Activated T-helper 1 cell treated with anti-CD3 and anti-CD28 coated beads, Interleukin-2, amount 50 U/mL, for 16 hours (primary cell): Measurements from ENCODE around the gene EIPR1.
A peak's percentile ranks its signal among the peaks of the same experiment; 100 is the strongest.

Experiments
- DNase-seq, 2 donors: peaks; one replicate each; pipeline ENCODE4 v3.0.0-alpha.2; 2020; ENCODE audit warnings: low read depth in 1 of 2, low spot score in 1 of 2

EIPR1 gene

GRCh38 chr2:3377612-3378432, at the start of gene EIPR1:
Gene EIPR1, minus strand, starts transcription at chr2:3377818. Its CDS starts 129 bp downstream, at chr2:3377689.
- peak; percentile 92 to 96 for DNase-seq

- DNase-seq, result no peak
These were observed 49.7 kb upstream of the EIPR1 start for GRCh38 chr2:3427272-3427671.

- no peak for DNase-seq
These were observed 49.0 kb upstream of the EIPR1 start for GRCh38 chr2:3426615-3427014.

GRCh38 chr2:3424171-3424795, 46.7 kb upstream of the EIPR1 start:
- DNase-seq, result no peak

- peak; percentile 53 to 67 for DNase-seq
These were observed 46.0 kb upstream of the EIPR1 start for GRCh38 chr2:3423492-3424170.

GRCh38 chr2:3422161-3422779, 44.7 kb upstream of the EIPR1 start:
- no peak for DNase-seq

- DNase-seq, result no peak
These were observed 44.0 kb upstream of the EIPR1 start for GRCh38 chr2:3421580-3421979.

- no peak for DNase-seq
These were observed 43.3 kb upstream of the EIPR1 start for GRCh38 chr2:3420769-3421397.

GRCh38 chr2:3420076-3420768, 42.6 kb upstream of the EIPR1 start:
- DNase-seq, result no peak

GRCh38 chr2:3418766-3419404, 41.3 kb upstream of the EIPR1 start:
- no peak for DNase-seq

GRCh38 chr2:3414133-3414860, 36.7 kb upstream of the EIPR1 start:
- DNase-seq, result no peak

- no peak for DNase-seq
These were observed 36.1 kb upstream of the EIPR1 start for GRCh38 chr2:3413697-3414096.

GRCh38 chr2:3411103-3411502, 33.5 kb upstream of the EIPR1 start:
- DNase-seq, result no peak

- DNase-seq, result no peak
These were observed 32.1 kb upstream of the EIPR1 start for GRCh38 chr2:3409627-3410170.

- no peak for DNase-seq
These were observed 31.2 kb upstream of the EIPR1 start for GRCh38 chr2:3408781-3409180.

- DNase-seq, result no peak
These were observed 28.9 kb upstream of the EIPR1 start for GRCh38 chr2:3406501-3406900.

GRCh38 chr2:3405876-3406275, 28.3 kb upstream of the EIPR1 start:
- no peak for DNase-seq

GRCh38 chr2:3405307-3405706, 27.7 kb upstream of the EIPR1 start:
- DNase-seq, result no peak

- no peak for DNase-seq
These were observed 26.8 kb upstream of the EIPR1 start for GRCh38 chr2:3404349-3404894.
